HFFc6 (cell line): ENCODE data around the gene TUFM. TPM values are rescaled to one million over a fixed set of nuclear protein-coding genes. Genes with fewer than 3 reads are reported as not detected.
A peak's percentile ranks its signal among the peaks of the same experiment; 100 is the strongest.
"Not testable (repeated sequence)": the region's sequence is repeated elsewhere in the genome, so short reads cannot be mapped to it uniquely, and the experiment has no call there.

Source experiments
- DNase-seq: peaks from one replicate; pipeline ENCODE4 v3.0.0-alpha.2; 2018
- H3K27ac Mint-ChIP-seq: 2 replicates; pipeline ENCODE4 v1.8.0; 2020; ENCODE audit warnings: mild to moderate bottlenecking, mixed read lengths
- H3K27me3 Mint-ChIP-seq: 2 replicates; pipeline ENCODE4 v1.8.0; 2021; ENCODE audit warnings: mild to moderate bottlenecking, moderate library complexity, mixed read lengths; ENCODE audit not compliant: insufficient read depth
- H3K36me3 Mint-ChIP-seq: 2 replicates; pipeline ENCODE4 v1.8.0; 2021; ENCODE audit warnings: low read depth, mixed read lengths
- H3K4me1 Mint-ChIP-seq: 2 replicates; pipeline ENCODE4 v1.8.0; 2020; ENCODE audit warnings: low read depth, mixed read lengths
- H3K4me3 Mint-ChIP-seq: 2 replicates; pipeline ENCODE4 v1.8.0; 2020; ENCODE audit warnings: mild to moderate bottlenecking, moderate library complexity, mixed read lengths
- H3K9me3 Mint-ChIP-seq: 2 replicates; pipeline ENCODE4 v1.8.0; 2020; ENCODE audit warnings: mild to moderate bottlenecking, mixed read lengths
- microRNA-seq: library from miRNA; unstranded; fragments of <30 nt; microRNA quantifications from one replicate; pipeline ENCODE4, GENCODE V29; 2019
- total RNA-seq, 6 experiments: library from RNA; stranded (reverse); fragmentation: NEBNext Ultra II Directional; extraction: Animal tissue kit (Norgen Biotek cat#: 25700); gene quantifications; 2 replicates in 1 of 6; 3 replicates in 5 of 6; pipeline ENCODE4 v1.2.3, GENCODE V29; 2021
- TF ChIP-seq, protein P1 (sequence below): fragments of 200-600 bp; sonication (generic); IDR thresholded peaks from 2 replicates; pipeline ENCODE4 v1.5.0; 2021; ENCODE audit warnings: antibody characterized with exemption, mild to moderate bottlenecking

The TUFM gene
- total RNA-seq, 6 experiments from 2014 or later, result 140 to 194 (median 158) TPM

DNA sequence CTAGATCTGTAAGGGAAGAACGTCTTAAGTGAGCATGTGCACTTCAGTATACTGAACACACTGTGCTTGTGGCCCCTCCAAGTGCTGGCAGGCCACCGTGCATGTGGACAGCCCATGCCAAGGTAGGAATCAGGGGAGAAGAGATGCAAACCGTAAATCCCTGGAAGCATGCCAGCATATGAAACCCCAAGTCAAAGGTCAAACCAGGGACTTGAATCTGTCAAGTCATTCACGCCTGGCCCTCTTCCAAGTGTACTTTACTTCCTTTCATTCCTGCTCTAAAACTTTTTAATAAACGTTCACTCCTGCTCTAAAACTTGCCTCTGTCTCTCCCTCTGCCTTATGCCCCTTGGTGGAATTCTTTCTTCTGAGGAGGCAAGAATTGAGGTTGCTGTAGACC is 26.1 kb downstream of the TUFM start:
- H3K9me3 Mint-ChIP-seq, result no peaks in the 10 kb centered on the region
- no peak overlapping the region; the same call in 1 of the 2 replicates for H3K4me3 Mint-ChIP-seq
- TF ChIP-seq, protein P1, sequence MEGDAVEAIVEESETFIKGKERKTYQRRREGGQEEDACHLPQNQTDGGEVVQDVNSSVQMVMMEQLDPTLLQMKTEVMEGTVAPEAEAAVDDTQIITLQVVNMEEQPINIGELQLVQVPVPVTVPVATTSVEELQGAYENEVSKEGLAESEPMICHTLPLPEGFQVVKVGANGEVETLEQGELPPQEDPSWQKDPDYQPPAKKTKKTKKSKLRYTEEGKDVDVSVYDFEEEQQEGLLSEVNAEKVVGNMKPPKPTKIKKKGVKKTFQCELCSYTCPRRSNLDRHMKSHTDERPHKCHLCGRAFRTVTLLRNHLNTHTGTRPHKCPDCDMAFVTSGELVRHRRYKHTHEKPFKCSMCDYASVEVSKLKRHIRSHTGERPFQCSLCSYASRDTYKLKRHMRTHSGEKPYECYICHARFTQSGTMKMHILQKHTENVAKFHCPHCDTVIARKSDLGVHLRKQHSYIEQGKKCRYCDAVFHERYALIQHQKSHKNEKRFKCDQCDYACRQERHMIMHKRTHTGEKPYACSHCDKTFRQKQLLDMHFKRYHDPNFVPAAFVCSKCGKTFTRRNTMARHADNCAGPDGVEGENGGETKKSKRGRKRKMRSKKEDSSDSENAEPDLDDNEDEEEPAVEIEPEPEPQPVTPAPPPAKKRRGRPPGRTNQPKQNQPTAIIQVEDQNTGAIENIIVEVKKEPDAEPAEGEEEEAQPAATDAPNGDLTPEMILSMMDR, result no peak
- no peak overlapping the region for H3K27ac Mint-ChIP-seq
- H3K36me3 Mint-ChIP-seq, result peaks cover 20% of the 10 kb centered on the region
- H3K4me1 Mint-ChIP-seq, result peaks cover 24% of the 10 kb centered on the region
- DNase-seq, result no peak
- H3K27me3 Mint-ChIP-seq, result peaks cover 6% of the 10 kb centered on the region

DNA sequence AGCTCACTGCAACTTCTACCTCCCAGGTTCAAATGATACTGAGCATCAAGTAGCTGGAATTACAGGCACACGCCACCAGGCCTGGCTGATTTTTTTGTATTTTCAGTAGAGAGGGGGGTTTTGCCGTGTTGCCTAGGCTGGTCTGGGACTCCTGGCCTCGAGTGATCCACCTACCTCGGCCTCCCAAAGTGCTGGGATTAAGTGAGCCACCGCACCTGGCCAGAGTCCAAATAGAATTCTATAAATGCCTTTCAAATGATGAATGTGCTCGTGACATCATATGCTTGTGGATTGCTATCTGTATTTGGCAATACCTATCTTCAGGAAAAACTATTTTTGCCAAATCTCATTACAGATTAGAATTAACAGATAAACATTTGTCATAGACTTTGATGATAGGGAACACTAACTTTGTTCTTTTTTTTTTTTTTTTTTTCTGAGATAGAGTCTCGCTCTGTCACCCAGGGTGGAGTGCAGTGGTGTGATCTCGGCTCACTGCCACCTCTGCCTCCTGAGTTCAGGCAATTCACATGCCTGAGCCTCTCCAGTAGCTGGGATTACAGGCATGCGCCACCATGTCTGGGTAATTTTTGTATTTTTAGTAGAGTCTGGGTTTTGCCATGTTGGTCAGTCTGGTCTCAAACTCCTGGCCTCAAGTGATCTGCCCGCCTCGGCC is 38.6 kb downstream of the TUFM start:
- H3K27me3 Mint-ChIP-seq, H3K9me3 Mint-ChIP-seq, H3K36me3 Mint-ChIP-seq, H3K27ac Mint-ChIP-seq, DNase-seq, H3K4me3 Mint-ChIP-seq, H3K4me1 Mint-ChIP-seq: not testable (repeated sequence)

DNA sequence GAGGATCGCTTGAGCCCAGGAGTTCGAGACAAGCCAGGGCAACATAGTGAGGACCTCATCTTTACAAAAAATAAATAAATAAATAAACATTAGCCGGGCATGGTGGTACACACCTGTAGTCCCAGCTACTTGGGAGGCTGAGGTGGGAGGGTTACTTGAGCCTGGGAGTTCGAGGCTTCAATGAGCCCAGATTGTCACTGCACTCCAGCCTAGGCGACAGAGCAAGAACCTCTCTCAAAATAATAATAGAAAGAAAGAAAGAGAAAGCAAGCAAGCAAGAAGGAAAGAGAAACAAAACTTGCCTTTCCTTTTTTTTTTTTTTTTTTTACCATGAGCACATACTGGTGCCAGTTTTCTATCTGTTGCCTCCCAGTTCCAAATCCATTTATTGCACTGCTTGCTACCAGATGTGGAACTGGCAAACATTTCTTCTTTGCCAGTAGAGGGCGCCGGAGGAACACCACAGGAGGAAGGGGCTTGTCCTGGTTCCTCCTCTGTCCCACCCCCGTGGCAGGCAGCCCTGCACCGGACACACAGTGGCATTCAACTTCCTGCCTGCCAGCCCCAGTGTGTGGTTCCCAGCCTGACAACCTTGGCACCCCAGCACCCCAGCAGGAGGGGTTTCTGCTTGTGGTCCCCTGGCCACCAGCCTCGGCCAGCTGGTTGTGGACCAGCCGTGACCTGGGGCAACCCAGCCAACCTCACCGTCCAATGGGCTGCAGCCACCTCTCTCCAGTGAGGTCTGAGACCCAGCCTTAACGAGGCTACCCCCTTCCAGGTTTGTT is 43.7 kb downstream of the TUFM start:
- not testable (repeated sequence) for H3K4me1 Mint-ChIP-seq, H3K27ac Mint-ChIP-seq, H3K27me3 Mint-ChIP-seq, H3K36me3 Mint-ChIP-seq, H3K9me3 Mint-ChIP-seq
- H3K4me3 Mint-ChIP-seq, result peak overlapping the region; percentile 74
- peak; percentile 81 for DNase-seq
- TF ChIP-seq, protein P1, result peak; percentile 69

Small RNAs within 50 kb of the gene (microRNA-seq; reads per million reads assigned to microRNA genes)
- gene MIR4721, result not detected

Other genes starting within 250 kb of the TUFM start
- not detected for gene SULT1A2, start 249.3 kb downstream of the TUFM start, total RNA-seq
- gene SULT1A1, start 236.3 kb downstream of the TUFM start, total RNA-seq, result under 1 TPM in 3 of 6 experiments, not detected in 3; 0.17 to 0.30 (median 0.18) TPM
- under 1 TPM in 2 of 6 experiments, not detected in 4; 0.31 to 0.75 TPM for gene NPIPB8, start 208.3 kb downstream of the TUFM start, total RNA-seq
- gene EIF3C, start 134.9 kb downstream of the TUFM start, total RNA-seq, result 100 to 1,000 TPM; 565 to 629 (median 588) TPM
- gene NPIPB9, start 94.6 kb downstream of the TUFM start, total RNA-seq, result under 1 TPM; 0.16 to 0.86 (median 0.45) TPM
- 100 to 1,000 TPM; 125 to 152 (median 134) TPM for gene ATXN2L, start 23.3 kb downstream of the TUFM start, total RNA-seq
- gene SH2B1, start 17.5 kb upstream of the TUFM start, total RNA-seq, result 10 to 100 TPM; 33.9 to 41.0 (median 37.6) TPM
- gene ATP2A1, start 32.1 kb upstream of the TUFM start, total RNA-seq, result under 1 TPM; 0.26 to 0.85 (median 0.54) TPM
- gene RABEP2, start 78.9 kb upstream of the TUFM start, total RNA-seq, result 10 to 100 TPM; 19.8 to 24.9 (median 21.9) TPM
- not detected for gene CD19, start 85.6 kb upstream of the TUFM start, total RNA-seq
- gene NFATC2IP, start 104.6 kb upstream of the TUFM start, total RNA-seq, result 10 to 100 TPM; 18.1 to 21.9 (median 19.9) TPM
- gene SPNS1, start 128.4 kb upstream of the TUFM start, total RNA-seq, result 10 to 100 TPM; 36.9 to 43.0 (median 39.9) TPM
- 1 to 10 TPM; 2.9 to 5.0 (median 4.4) TPM for gene LAT, start 138.7 kb upstream of the TUFM start, total RNA-seq